ENCODE data around the gene AZIN2. TPM values are rescaled to one million over a fixed set of nuclear protein-coding genes. Genes with fewer than 3 reads are reported as not detected.

The AZIN2 gene
- total and polyA plus RNA-seq, 2 of the 13 experiments (the other 11 are each of a cell fraction or from before 2014, with no cell fraction given), result 1.7 to 3.5 TPM

DNA sequence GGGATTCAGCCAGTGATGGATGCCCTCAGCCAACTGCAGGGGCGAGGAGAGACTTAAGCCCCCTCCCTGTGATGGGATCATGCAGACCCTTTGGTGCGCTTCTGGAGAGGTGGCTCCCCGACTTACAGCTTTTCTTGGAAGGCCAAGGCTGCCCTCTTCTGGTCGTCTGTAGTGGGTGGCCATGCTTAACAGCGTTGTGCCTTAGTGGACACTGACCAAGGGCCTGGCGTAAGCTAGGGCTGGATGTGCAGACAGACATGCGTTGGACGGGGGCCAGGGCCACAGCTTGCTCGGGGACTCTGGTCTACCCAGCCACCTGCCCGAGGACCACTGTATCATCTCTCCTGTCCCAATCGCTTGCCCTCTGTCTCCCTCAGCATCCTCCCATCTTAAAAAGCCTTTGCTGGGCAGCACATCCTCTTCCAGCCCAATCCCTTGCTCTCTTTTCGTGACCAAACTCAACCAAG is 5.5 kb downstream of the AZIN2 start:
- WGBS (ENCODE audit: low lambda C conversion rate), result 30% methylated on average over 8 of the region's 12 CpGs
- in situ Hi-C loops (cut with HindIII; ENCODE audit: extremely low pct_ligation_motif_present, low pct_unique_long_range_greater_than_20kb) (no loop called here), intact Hi-C loops (cut with micrococcal nuclease; ENCODE audit: unreplicated experiment) (loop anchor here (1.0 to 10.0 kb wide), 2 partner anchors 152 to 210 kb away; no protein-coding TSS in a partner anchor)
- ATAC-seq (peak; percentile 91), FAIRE-seq (peak; percentile 60), DNase-seq (ENCODE audit: low spot score) (peak; percentile 69)
- no peak overlapping the region for H3K9ac ChIP-seq (ENCODE audit: insufficient read depth, low read depth, low read length)
- H3K4me3 ChIP-seq (replicated peaks in 1 of 3; ENCODE audit: insufficient read depth in 1 of 3, low read depth in 2 of 3, low read length in 3 of 3), result no peak overlapping the region
- CTCF ChIA-PET (ENCODE audit: low intra/inter-chr PET ratio, low total read pairs), result interaction anchor here (1.3 to 1.6 kb wide), 2 partner anchors 152 to 210 kb away, joined by 4 to 9 read pairs; no protein-coding TSS in a partner anchor
- POLR2A ChIA-PET, result interaction anchor here (1.1 kb wide), 1 partner anchor 153 kb away, joined by 5 read pairs; no protein-coding TSS in a partner anchor
- no TSS peak for BruUV-seq (replicated peaks)
- no peak overlapping the region for H3K27ac ChIP-seq (ENCODE audit: extremely low read length, insufficient read depth, low read length)
- H3K9me3 ChIP-seq (ENCODE audit: low read length), result no peaks in the 10 kb centered on the region
- H3K27me3 ChIP-seq (ENCODE audit: control insufficient read depth in 1 of 2, insufficient read depth in 2 of 2, low read length in 2 of 2), result no peaks in the 10 kb centered on the region
- H3K4me1 ChIP-seq (ENCODE audit: insufficient read depth, low read length), result peaks cover 8% of the 10 kb centered on the region; the same call in 1 of the 2 replicates
- no peaks in the 10 kb centered on the region for H3K79me2 ChIP-seq (ENCODE audit: insufficient read depth, low read length)
- no peak overlapping the region for H3K4me2 ChIP-seq (ENCODE audit: low read depth, low read length)
- H2AFZ ChIP-seq (ENCODE audit: low read length), result no peak overlapping the region
- H4K20me1 ChIP-seq (ENCODE audit: insufficient read depth, low read length), result no peaks in the 10 kb centered on the region
- H3K36me3 ChIP-seq (replicated peaks in 1 of 2; ENCODE audit: control insufficient read depth in 1 of 2, insufficient read depth in 2 of 2, low read length in 2 of 2), result no peaks in the 10 kb centered on the region
- TF ChIP-seq SALL1 (CRISPR knock-in tag; IDR thresholded peaks at IDR 0.05) (peak; percentile 22; the same call in 1 of the 2 replicates), SMC3 (IDR thresholded peaks at IDR 0.05; ENCODE audit: low read length) (peak; percentile 55; the same call in 1 of the 2 replicates), HMGA1 (CRISPR knock-in tag; conservative IDR thresholded peaks at IDR 0.05) (no peak), TEAD3 (CRISPR knock-in tag; optimal IDR thresholded peaks at IDR 0.05; ENCODE audit: borderline replicate concordance) (peak; percentile 25), RAD21 (CRISPR knock-in tag; IDR thresholded peaks at IDR 0.05) (peak; percentile 78), ZNF619 (CRISPR knock-in tag; IDR thresholded peaks at IDR 0.05) (no peak), KDM2A (CRISPR knock-in tag; IDR thresholded peaks at IDR 0.05; ENCODE audit: borderline replicate concordance, low read depth) (0 out of 2 replicates have a peak, but pooled peaks have one; percentile 46), ZNF772 (CRISPR knock-in tag; IDR thresholded peaks at IDR 0.05) (no peak), HNRNPLL (IDR thresholded peaks at IDR 0.05; ENCODE audit: low read depth, low read length, poor library complexity, severe bottlenecking) (peak; percentile 25), FOSL2 (CRISPR knock-in tag; IDR thresholded peaks at IDR 0.05) (0 out of 2 replicates have a peak, but pooled peaks have one; percentile 8), HNF4A (CRISPR knock-in tag; IDR thresholded peaks at IDR 0.05) (no peak), STAG1 (CRISPR knock-in tag; IDR thresholded peaks at IDR 0.05) (peak; percentile 94), NFIC (IDR thresholded peaks at IDR 0.05; ENCODE audit: low read length) (no peak), GABPB1 (CRISPR knock-in tag; IDR thresholded peaks at IDR 0.05) (0 out of 2 replicates have a peak, but pooled peaks have one; percentile 14), NRL (CRISPR knock-in tag; IDR thresholded peaks at IDR 0.05; ENCODE audit: borderline replicate concordance) (0 out of 2 replicates have a peak, but pooled peaks have one; percentile 25)
- TF ChIP-seq, protein P1, sequence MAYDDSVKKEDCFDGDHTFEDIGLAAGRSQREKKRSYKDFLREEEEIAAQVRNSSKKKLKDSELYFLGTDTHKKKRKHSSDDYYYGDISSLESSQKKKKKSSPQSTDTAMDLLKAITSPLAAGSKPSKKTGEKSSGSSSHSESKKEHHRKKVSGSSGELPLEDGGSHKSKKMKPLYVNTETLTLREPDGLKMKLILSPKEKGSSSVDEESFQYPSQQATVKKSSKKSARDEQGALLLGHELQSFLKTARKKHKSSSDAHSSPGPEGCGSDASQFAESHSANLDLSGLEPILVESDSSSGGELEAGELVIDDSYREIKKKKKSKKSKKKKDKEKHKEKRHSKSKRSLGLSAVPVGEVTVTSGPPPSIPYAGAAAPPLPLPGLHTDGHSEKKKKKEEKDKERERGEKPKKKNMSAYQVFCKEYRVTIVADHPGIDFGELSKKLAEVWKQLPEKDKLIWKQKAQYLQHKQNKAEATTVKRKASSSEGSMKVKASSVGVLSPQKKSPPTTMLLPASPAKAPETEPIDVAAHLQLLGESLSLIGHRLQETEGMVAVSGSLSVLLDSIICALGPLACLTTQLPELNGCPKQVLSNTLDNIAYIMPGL (CRISPR knock-in tag; IDR thresholded peaks at IDR 0.05; ENCODE audit: borderline replicate concordance in 1 of 2, low read depth in 1 of 2), result 0 out of 4 replicates have a peak, but pooled peaks of 1 of the 2 experiments have one; percentile 34
- TF ChIP-seq, protein P2, sequence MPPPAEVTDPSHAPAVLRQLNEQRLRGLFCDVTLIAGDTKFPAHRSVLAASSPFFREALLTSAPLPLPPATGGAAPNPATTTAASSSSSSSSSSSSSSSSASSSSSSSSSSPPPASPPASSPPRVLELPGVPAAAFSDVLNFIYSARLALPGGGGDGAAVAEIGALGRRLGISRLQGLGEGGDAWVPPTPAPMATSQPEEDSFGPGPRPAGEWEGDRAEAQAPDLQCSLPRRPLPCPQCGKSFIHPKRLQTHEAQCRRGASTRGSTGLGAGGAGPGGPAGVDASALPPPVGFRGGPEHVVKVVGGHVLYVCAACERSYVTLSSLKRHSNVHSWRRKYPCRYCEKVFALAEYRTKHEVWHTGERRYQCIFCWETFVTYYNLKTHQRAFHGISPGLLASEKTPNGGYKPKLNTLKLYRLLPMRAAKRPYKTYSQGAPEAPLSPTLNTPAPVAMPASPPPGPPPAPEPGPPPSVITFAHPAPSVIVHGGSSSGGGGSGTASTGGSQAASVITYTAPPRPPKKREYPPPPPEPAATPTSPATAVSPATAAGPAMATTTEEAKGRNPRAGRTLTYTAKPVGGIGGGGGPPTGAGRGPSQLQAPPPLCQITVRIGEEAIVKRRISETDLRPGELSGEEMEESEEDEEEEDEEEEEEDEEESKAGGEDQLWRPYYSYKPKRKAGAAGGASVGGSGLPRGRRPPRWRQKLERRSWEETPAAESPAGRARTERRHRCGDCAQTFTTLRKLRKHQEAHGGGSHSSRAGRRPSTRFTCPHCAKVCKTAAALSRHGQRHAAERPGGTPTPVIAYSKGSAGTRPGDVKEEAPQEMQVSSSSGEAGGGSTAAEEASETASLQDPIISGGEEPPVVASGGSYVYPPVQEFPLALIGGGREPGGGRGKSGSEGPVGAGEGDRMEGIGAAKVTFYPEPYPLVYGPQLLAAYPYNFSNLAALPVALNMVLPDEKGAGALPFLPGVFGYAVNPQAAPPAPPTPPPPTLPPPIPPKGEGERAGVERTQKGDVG (CRISPR knock-in tag; IDR thresholded peaks at IDR 0.05; ENCODE audit: borderline replicate concordance), result 0 out of 2 replicates have a peak, but pooled peaks have one; percentile 34
- TF ChIP-seq, protein P3, sequence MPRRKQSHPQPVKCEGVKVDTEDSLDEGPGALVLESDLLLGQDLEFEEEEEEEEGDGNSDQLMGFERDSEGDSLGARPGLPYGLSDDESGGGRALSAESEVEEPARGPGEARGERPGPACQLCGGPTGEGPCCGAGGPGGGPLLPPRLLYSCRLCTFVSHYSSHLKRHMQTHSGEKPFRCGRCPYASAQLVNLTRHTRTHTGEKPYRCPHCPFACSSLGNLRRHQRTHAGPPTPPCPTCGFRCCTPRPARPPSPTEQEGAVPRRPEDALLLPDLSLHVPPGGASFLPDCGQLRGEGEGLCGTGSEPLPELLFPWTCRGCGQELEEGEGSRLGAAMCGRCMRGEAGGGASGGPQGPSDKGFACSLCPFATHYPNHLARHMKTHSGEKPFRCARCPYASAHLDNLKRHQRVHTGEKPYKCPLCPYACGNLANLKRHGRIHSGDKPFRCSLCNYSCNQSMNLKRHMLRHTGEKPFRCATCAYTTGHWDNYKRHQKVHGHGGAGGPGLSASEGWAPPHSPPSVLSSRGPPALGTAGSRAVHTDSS (CRISPR knock-in tag; conservative IDR thresholded peaks at IDR 0.05), result no peak

Measured in HepG2 (cell line).